ENCODE measurements around the gene DGAT2.

DNA sequence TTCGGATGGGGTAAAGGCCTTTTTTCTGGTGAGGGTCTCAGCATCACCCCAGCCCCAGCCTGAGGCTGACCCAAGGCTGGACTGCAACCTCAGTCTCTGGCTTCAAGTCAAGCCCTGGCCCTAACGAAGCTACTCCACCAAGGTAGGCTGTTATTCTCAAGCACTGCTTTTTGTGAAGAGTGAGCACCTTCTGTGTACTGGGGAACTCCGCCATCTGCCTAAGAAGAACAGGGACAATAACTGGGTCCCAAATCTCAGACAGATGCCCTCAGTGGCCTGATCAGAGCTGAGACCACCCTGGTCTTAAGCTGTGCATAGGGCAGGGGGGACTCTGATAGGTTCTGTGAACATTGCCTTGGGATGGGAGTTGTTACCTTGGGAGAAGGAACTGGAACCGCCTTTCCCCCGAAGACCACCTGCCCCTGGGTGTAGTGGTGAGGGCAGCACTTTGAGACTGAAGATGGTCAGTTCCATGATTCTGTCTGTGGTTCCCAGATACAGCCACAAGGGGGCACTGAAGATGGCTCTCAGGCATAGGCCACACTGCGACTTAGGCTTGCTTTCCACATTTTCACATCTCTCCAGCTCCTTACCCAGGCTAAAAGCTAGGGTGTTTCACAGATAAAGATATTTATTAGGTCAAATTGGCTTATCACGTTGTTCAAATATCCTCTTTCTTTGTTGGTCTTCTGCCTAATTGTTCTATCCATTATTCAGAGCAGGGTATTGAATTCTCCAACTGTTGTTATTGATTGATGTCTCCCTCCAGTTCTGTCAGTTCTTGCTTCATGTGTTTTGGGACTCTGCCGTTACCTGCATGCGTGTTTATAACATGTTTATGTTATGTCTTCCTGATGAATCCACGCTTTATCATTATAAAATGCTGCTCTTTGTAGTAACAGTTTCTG, 34.6 kb downstream of the DGAT2 start:
- TF ChIP-seq, protein P1, sequence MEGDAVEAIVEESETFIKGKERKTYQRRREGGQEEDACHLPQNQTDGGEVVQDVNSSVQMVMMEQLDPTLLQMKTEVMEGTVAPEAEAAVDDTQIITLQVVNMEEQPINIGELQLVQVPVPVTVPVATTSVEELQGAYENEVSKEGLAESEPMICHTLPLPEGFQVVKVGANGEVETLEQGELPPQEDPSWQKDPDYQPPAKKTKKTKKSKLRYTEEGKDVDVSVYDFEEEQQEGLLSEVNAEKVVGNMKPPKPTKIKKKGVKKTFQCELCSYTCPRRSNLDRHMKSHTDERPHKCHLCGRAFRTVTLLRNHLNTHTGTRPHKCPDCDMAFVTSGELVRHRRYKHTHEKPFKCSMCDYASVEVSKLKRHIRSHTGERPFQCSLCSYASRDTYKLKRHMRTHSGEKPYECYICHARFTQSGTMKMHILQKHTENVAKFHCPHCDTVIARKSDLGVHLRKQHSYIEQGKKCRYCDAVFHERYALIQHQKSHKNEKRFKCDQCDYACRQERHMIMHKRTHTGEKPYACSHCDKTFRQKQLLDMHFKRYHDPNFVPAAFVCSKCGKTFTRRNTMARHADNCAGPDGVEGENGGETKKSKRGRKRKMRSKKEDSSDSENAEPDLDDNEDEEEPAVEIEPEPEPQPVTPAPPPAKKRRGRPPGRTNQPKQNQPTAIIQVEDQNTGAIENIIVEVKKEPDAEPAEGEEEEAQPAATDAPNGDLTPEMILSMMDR (IDR thresholded peaks at IDR 0.05; ENCODE audit: insufficient read depth, low read length, poor library complexity, severe bottlenecking), result peak; percentile 74
- no peak for TF ChIP-seq EZH2phosphoT487 (conservative IDR thresholded peaks at IDR 0.05; ENCODE audit: low read length)

Data from SU-DHL-6 (cell line).